Stimulated activated naive CD8-positive, alpha-beta T cell treated with anti-CD3 and anti-CD28 coated beads, Interleukin-15, Interleukin-2, amounts not matched to agents 100 U/mL and 50 U/mL, for 24 hours (primary cell): ENCODE data around the gene ULK1.

Experiments used
- ATAC-seq: fragments of 150-1000 bp; cut with Tn5 transposase; one replicate; pipeline ENCODE4 v1.10.0; 2021
- DNase-seq: peaks from one replicate; pipeline ENCODE4 v3.0.0; 2021

Gene ULK1

GRCh38 chr12:131908092-131909080, 14.0 kb downstream of the ULK1 start:
- ATAC-seq = no peak
- DNase-seq = no peak

- no peak for ATAC-seq
- DNase-seq = no peak
Measured at GRCh38 chr12:131909081-131909751, 14.8 kb downstream of the ULK1 start.

- ATAC-seq (no peak), DNase-seq (no peak)
Measured at GRCh38 chr12:131909752-131910219, 15.4 kb downstream of the ULK1 start.

- DNase-seq (no peak), ATAC-seq (no peak)
Measured at GRCh38 chr12:131910302-131911027, 16.0 kb downstream of the ULK1 start.

- ATAC-seq (no peak), DNase-seq (no peak)
Measured at GRCh38 chr12:131911028-131911650, 16.7 kb downstream of the ULK1 start.

GRCh38 chr12:131911851-131912477, 17.5 kb downstream of the ULK1 start:
- DNase-seq = no peak
- no peak for ATAC-seq

- DNase-seq (no peak), ATAC-seq (no peak)
Measured at GRCh38 chr12:131912518-131913274, 18.3 kb downstream of the ULK1 start.

- ATAC-seq (no peak), DNase-seq (no peak)
Measured at GRCh38 chr12:131913666-131914065, 19.2 kb downstream of the ULK1 start.

- no peak for DNase-seq
- no peak for ATAC-seq
Measured at GRCh38 chr12:131914179-131914702, 19.8 kb downstream of the ULK1 start.

GRCh38 chr12:131915000-131915689, 20.7 kb downstream of the ULK1 start:
- ATAC-seq (no peak), DNase-seq (no peak)

GRCh38 chr12:131915823-131916222, 21.4 kb downstream of the ULK1 start:
- DNase-seq (no peak), ATAC-seq (no peak)

- no peak for ATAC-seq
- no peak for DNase-seq
Measured at GRCh38 chr12:131916306-131917138, 22.1 kb downstream of the ULK1 start.

- DNase-seq = peak; percentile 23
- no peak for ATAC-seq
Measured at GRCh38 chr12:131917139-131917710, 22.8 kb downstream of the ULK1 start.

- ATAC-seq (no peak), DNase-seq (no peak)
Measured at GRCh38 chr12:131917711-131918306, 23.4 kb downstream of the ULK1 start.

- ATAC-seq = no peak
Measured at GRCh38 chr12:131918311-131919050, 24.1 kb downstream of the ULK1 start.

GRCh38 chr12:131919051-131919347, 24.6 kb downstream of the ULK1 start:
- DNase-seq (no peak), ATAC-seq (no peak)

More at GRCh38 chr12:131918311-131919050, 24.1 kb downstream of the ULK1 start:
- no peak for DNase-seq

- no peak for ATAC-seq
- no peak for DNase-seq
Measured at GRCh38 chr12:131919366-131920156, 25.1 kb downstream of the ULK1 start.
